ENCODE measurements around the gene NR3C2. TPM values are rescaled to one million over a fixed set of nuclear protein-coding genes. Genes with fewer than 3 reads are reported as not detected.

Gene NR3C2
- total and polyA plus RNA-seq, 2 experiments from 2014 or later: 1.2 to 3.0 TPM

DNA sequence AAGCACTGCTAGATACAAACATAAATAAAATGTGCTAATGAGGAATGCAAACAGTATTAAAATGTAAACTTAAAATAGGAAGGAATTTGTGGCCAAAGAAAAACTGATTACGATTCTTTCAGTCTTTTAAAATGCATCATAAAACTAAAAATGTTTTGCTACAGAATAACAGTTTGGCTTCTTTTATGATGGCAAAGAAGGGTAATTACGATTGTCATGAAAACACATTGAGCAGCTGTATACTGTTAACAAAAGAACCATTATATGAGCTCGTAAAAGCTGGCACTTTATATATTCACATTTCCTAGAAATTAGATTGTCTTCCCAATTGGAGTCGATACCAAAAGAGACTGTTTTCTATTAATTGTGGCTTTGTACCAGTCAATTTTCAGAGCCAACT, 290.4 kb downstream of the NR3C2 start (continued):
- TF ChIP-seq, protein P1, sequence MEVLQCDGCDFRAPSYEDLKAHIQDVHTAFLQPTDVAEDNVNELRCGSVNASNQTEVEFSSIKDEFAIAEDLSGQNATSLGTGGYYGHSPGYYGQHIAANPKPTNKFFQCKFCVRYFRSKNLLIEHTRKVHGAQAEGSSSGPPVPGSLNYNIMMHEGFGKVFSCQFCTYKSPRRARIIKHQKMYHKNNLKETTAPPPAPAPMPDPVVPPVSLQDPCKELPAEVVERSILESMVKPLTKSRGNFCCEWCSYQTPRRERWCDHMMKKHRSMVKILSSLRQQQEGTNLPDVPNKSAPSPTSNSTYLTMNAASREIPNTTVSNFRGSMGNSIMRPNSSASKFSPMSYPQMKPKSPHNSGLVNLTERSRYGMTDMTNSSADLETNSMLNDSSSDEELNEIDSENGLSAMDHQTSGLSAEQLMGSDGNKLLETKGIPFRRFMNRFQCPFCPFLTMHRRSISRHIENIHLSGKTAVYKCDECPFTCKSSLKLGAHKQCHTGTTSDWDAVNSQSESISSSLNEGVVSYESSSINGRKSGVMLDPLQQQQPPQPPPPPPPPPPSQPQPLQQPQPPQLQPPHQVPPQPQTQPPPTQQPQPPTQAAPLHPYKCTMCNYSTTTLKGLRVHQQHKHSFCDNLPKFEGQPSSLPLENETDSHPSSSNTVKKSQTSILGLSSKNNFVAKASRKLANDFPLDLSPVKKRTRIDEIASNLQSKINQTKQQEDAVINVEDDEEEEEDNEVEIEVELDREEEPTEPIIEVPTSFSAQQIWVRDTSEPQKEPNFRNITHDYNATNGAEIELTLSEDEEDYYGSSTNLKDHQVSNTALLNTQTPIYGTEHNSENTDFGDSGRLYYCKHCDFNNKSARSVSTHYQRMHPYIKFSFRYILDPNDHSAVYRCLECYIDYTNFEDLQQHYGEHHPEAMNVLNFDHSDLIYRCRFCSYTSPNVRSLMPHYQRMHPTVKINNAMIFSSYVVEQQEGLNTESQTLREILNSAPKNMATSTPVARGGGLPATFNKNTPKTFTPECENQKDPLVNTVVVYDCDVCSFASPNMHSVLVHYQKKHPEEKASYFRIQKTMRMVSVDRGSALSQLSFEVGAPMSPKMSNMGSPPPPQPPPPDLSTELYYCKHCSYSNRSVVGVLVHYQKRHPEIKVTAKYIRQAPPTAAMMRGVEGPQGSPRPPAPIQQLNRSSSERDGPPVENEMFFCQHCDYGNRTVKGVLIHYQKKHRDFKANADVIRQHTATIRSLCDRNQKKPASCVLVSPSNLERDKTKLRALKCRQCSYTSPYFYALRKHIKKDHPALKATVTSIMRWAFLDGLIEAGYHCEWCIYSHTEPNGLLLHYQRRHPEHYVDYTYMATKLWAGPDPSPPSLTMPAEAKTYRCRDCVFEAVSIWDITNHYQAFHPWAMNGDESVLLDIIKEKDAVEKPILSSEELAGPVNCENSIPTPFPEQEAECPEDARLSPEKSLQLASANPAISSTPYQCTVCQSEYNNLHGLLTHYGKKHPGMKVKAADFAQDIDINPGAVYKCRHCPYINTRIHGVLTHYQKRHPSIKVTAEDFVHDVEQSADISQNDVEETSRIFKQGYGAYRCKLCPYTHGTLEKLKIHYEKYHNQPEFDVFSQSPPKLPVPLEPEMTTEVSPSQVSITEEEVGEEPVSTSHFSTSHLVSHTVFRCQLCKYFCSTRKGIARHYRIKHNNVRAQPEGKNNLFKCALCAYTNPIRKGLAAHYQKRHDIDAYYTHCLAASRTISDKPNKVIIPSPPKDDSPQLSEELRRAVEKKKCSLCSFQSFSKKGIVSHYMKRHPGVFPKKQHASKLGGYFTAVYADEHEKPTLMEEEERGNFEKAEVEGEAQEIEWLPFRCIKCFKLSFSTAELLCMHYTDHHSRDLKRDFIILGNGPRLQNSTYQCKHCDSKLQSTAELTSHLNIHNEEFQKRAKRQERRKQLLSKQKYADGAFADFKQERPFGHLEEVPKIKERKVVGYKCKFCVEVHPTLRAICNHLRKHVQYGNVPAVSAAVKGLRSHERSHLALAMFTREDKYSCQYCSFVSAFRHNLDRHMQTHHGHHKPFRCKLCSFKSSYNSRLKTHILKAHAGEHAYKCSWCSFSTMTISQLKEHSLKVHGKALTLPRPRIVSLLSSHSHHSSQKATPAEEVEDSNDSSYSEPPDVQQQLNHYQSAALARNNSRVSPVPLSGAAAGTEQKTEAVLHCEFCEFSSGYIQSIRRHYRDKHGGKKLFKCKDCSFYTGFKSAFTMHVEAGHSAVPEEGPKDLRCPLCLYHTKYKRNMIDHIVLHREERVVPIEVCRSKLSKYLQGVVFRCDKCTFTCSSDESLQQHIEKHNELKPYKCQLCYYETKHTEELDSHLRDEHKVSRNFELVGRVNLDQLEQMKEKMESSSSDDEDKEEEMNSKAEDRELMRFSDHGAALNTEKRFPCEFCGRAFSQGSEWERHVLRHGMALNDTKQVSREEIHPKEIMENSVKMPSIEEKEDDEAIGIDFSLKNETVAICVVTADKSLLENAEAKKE (CRISPR knock-in tag; IDR thresholded peaks at IDR 0.05): no peak
- TF ChIP-seq ZNF331 (CRISPR knock-in tag; IDR thresholded peaks at IDR 0.05; ENCODE audit: low read depth): no peak
- TF ChIP-seq, protein P2, sequence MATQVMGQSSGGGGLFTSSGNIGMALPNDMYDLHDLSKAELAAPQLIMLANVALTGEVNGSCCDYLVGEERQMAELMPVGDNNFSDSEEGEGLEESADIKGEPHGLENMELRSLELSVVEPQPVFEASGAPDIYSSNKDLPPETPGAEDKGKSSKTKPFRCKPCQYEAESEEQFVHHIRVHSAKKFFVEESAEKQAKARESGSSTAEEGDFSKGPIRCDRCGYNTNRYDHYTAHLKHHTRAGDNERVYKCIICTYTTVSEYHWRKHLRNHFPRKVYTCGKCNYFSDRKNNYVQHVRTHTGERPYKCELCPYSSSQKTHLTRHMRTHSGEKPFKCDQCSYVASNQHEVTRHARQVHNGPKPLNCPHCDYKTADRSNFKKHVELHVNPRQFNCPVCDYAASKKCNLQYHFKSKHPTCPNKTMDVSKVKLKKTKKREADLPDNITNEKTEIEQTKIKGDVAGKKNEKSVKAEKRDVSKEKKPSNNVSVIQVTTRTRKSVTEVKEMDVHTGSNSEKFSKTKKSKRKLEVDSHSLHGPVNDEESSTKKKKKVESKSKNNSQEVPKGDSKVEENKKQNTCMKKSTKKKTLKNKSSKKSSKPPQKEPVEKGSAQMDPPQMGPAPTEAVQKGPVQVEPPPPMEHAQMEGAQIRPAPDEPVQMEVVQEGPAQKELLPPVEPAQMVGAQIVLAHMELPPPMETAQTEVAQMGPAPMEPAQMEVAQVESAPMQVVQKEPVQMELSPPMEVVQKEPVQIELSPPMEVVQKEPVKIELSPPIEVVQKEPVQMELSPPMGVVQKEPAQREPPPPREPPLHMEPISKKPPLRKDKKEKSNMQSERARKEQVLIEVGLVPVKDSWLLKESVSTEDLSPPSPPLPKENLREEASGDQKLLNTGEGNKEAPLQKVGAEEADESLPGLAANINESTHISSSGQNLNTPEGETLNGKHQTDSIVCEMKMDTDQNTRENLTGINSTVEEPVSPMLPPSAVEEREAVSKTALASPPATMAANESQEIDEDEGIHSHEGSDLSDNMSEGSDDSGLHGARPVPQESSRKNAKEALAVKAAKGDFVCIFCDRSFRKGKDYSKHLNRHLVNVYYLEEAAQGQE (IDR thresholded peaks at IDR 0.05; ENCODE audit: unreplicated experiment): no peak

DNA sequence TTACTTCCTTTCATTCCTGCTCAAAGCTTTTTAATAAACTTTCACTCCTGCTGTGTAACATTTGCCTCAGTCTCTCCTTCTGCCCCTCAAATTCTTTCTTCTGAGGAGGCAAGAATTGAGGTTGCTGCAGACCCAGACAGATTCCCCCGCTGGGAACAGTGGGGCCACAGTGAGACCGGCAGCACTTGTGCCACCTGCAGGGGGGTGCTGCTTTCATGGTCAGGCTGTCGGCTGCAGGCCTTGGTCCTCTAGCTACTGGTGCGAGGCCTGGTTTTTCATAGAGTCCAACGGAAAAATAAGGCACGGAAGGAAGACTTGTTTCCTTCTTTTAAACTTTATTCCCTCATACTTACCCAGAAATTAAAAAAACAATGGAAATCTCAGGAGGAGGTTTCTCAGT, 296.7 kb downstream of the NR3C2 start:
- TF ChIP-seq ZNF331 (CRISPR knock-in tag; IDR thresholded peaks at IDR 0.05; ENCODE audit: low read depth) (no peak), EZH2phosphoT487 (IDR thresholded peaks at IDR 0.05; ENCODE audit: unreplicated experiment) (no peak)
- TF ChIP-seq, protein P3, sequence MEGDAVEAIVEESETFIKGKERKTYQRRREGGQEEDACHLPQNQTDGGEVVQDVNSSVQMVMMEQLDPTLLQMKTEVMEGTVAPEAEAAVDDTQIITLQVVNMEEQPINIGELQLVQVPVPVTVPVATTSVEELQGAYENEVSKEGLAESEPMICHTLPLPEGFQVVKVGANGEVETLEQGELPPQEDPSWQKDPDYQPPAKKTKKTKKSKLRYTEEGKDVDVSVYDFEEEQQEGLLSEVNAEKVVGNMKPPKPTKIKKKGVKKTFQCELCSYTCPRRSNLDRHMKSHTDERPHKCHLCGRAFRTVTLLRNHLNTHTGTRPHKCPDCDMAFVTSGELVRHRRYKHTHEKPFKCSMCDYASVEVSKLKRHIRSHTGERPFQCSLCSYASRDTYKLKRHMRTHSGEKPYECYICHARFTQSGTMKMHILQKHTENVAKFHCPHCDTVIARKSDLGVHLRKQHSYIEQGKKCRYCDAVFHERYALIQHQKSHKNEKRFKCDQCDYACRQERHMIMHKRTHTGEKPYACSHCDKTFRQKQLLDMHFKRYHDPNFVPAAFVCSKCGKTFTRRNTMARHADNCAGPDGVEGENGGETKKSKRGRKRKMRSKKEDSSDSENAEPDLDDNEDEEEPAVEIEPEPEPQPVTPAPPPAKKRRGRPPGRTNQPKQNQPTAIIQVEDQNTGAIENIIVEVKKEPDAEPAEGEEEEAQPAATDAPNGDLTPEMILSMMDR (conservative IDR thresholded peaks at IDR 0.05; ENCODE audit: low read depth in 2 of 2): peak in 1 of 2 experiments; percentile 24; a peak in 1 of 4 replicates
- no peak for DNase-seq (ENCODE audit: low spot score)

More for the DNA sequence above, 296.7 kb downstream of the NR3C2 start:
- Histone ChIP-seq H3K4me1 (ENCODE audit: insufficient read depth) (no peaks in the 10 kb centered on the region; the same call in 1 of the 2 replicates), H3K4me3 (no peak overlapping the region), H3K36me3 (ENCODE audit: insufficient read depth) (no peaks in the 10 kb centered on the region), H3F3A (replicated peaks; ENCODE audit: low read depth) (no peaks in the 10 kb centered on the region), H2AFZ (no peak overlapping the region), H4K20me1 (replicated peaks; ENCODE audit: insufficient read depth) (no peaks in the 10 kb centered on the region), H3K27ac (ENCODE audit: low read depth) (no peak overlapping the region), H3K79me2 (replicated peaks; ENCODE audit: insufficient read depth) (no peaks in the 10 kb centered on the region), H3K27me3 (ENCODE audit: insufficient read depth) (no peaks in the 10 kb centered on the region), H3K4me2 (no peak overlapping the region), H3K9me2 (ENCODE audit: insufficient read depth) (peaks cover 10% of the 10 kb centered on the region; the same call in 1 of the 2 replicates)
- Mint-ChIP-seq H3K27ac (no peak overlapping the region), H3K4me1 (peaks cover 6% of the 10 kb centered on the region; the same call in 2 of the 3 replicates), H3K36me3 (ENCODE audit: low read depth) (no peaks in the 10 kb centered on the region; the same call in 2 of the 3 replicates), H3K9me3 (no peaks in the 10 kb centered on the region), H3K27me3 (ENCODE audit: insufficient read depth, low read depth, poor library complexity) (peaks cover 4% of the 10 kb centered on the region), H3K4me3 (no peak overlapping the region)
- peak; percentile 23; the same call in 1 of the 3 replicates for ATAC-seq
